CD4-positive, alpha-beta T cell treated with Interleukin-6 at 100 ng/mL for 8 hours (primary cell): ENCODE measurements around the gene PNPLA2.

Experiments used
- DNase-seq: peaks from one replicate; pipeline ENCODE4 v3.0.0-alpha.2; 2020; ENCODE audit warnings: mixed read lengths, low spot score

Gene PNPLA2

DNA sequence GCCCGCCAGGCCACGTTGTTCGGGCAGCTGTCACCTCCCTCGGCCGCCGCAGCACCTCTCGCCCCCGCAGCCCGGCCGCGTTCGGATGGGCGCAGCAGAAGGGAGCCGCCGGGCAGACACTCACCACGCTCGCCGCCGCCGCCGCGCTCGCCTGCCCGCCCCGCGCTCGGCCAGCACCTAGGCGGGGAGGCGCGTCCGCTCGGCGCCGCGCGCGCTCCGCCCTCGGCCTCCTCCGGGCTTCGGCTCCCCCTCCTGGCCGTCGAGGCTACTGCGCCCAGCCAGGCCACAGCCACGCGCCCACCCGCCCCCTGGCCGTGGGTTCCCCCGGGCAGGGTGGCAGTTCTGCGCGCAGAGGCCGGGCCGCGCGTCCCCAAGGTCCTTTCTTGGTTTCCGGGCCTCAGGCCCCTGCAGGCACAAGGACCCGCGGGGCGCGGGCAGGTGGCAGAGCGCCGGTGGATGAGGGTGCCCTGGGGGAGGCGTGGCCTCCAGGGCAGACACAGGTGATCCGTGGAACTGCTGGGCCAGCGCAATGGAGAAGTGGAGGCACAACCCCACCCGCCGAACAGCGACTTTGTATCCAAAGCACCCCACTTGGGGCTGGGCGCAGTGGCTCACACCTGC is 20.5 kb upstream of the PNPLA2 start, which contains the start of gene SLC25A22:
SLC25A22 (minus strand) TSS at position 189 of the 621 bp plus-strand sequence. CDS start 3,275 bp downstream, outside the sequence.
- DNase-seq, result peak; percentile 75

DNA sequence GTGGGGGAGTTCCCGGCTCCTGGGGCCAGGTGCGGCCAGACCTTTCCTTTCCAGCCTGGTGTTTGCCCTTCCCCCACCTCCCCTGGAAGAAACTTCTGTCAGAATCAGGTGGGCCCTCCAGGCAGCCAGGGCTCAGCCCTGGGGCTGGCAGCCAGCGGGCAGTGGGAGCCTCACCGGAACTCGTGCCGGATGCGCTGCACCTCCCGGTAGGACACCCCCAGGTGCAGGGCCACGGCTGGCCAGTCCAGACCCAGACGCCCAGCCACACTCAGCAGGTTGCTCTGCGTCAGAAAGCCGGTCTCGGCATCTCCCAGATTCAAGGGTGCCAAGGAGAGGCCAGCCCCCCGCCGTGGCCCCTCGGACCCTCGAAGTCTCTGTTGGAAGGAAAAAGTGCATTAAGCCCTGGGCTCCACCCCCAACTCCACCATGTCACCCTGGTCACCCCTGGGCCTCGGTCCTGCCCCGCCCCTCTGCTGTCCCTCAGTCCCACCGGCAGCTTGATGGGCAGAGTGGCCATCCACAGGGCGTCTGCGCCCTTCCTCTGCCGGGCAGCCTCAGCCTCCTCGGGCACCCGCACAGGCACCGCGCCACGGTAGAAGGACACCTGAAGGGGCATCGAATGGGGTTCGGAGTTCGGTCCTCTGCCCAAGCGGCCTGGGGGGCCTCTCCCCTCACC is 18.9 kb upstream of the PNPLA2 start:
- DNase-seq, result no peak

DNA sequence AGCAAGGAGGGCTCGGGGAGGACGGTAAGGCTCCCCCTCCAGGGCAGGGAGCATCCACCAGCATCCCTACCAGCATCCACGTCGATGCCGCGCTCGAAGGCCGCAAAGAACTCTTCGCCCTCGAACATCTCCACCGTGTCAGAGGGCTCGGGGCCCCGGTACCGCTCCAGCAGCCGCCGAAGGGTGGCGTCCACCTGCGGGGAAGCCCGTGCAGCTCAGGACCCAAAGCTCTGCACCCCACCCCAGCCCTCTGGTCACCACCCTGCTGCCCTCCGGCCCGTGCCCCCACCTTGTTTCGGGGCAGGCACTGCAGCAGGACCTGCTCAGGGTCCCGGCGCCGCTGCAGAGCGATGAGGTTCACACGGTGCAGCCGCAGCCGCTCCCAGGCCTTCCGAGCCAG is 18.2 kb upstream of the PNPLA2 start:
- no peak for DNase-seq

DNA sequence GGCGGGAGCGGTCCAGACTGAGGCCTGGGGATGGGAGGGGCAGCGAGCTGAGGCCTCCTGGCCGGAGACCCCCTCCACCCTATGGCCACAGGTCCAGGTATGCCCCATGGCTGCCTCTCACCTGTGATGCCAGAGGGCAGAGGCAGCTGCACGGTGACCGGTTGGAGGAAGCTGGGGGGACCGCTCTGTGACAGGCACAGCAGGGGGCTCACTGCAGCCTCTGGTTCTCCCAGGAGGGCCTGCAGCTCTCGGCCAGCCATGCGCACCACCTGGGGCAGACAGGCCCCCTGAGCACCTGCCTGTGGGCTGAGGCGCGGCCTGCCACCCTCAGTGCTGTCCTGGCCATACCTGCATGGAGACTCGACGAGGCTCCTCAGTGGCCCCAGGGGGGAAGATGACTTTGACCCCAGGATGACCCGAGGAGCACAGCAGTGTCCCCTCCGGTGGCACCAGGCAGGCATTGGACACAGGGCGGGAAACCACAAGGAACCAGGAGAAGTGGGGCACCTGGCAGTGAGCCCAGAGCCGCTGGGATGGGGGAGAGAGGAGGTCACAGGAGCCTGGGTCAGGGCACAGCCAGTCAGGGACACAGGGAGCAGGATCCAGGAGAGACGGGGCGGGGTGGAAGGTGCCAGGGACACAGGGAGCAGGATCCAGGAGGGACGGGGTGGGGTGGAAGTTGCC is 17.5 kb upstream of the PNPLA2 start:
- DNase-seq, result no peak

DNA sequence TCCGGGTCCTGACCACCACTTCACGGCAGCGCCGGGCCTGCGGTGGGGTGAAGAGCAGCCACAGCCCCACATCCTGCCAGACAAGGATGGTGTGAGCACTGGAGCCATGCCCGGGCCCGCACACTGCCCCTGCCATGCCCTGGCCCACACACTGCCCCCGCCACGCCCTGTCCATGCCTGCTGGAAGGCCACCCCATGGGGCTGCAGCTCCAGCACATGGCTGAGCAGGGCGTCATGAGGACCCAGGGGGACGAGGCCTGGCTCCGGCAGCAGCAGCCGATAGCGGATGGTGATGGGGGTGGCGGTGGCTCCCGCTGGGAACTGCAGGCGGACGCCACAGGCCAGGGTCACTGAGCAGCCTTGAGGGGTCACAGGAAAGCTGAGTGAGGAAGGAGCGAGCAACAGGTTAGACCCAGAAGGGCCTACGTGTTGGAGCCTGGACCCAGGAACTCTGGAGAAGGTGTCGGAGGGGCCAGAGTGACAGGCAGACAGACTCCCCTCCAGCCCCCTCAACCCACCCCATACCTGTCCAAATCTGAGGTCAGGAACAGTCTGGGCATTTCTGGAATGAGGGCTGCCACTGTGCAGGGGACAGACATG is 16.6 kb upstream of the PNPLA2 start:
- no peak for DNase-seq

DNA sequence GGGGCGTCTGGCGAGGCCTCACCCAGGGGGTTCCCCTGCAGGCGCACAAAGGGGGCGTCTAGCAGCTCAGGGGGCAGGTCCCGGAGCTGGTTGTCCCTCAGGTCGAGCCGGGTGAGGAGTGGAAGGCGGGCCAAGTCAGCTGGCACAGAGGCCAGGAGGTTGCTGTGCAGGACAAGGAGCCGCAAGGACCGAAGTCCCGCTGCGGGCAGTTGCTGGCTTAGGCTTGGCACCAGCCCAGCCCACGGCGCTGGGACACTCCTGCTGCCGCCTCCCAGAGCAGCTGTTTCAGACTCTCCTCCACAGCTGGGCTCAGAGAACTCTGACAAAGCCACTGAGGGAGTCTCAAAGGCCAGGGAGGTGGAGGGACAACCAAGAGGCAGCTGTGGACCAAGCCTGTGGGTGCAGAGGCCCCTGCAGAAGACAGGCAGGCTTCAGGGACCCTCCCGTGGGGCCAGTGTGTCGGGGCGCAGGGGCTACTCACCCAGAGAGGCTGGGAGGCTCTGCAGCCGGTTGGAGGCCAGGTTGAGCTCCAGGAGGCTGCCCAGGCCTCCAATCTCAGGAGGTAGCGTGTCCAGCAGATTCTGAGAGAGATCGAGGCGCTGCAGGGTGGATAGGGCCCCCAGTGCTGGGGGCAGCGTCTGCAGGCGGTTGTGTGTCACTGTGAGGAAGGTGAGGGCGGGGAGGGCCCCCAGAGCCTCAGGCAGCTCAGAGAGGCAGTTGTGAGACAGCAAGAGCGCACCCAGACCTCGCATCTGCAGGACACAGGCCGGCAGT is 15.8 kb upstream of the PNPLA2 start:
- DNase-seq, result no peak

DNA sequence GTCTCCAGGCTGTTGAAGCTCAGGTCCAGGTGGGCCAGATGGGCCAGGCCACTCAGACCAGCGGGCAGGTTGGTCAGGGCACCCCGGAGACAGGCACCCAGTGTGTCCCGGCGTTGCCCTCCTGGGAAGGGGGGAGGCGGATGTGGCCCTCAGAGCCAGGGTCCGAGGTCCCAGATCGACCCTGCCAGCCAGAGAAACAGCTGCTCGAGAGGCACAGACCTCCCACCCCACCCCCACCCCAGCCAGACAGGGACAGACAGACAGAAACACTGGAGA is 15.3 kb upstream of the PNPLA2 start:
- no peak for DNase-seq

DNA sequence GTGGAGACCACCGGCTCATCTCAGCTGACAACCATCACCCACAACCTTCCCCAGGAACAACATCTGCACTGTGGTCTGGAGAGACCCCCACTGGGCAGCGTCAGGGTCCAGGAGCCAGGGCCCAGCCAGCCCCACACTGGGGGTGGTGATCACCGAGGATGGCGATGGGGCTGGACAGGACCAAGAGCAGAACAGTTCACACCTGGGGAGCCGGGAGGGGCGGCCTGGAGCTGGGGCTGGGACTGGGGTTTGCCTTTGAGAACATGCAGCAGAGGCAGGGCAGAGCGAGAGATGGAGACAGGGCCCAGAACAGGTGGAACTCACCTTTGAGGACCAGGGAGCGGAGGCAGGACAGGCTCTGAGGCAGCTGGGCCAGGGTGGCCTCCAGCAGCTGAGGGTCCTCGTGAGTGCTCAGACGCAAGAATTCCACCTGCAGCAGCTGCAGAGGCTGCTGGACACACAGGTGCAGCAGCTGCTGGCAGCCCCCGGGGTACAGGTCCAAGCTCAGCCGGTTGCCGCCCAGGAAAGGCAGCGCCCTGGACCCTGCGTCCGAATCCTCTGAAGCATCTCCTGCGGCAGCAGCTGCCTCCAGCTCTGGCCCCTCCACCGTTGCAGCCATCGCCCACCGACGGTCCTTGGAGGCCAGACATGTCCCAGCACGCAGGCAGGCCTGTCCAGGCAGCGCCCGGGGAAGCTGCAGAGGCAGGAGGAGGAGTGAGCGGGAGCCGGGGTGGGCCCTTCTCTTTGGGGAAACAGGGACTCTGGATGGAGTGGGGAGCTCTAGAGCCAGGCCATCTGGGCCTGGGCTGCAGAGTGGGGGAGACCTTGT is 14.7 kb upstream of the PNPLA2 start:
- no peak for DNase-seq

DNA sequence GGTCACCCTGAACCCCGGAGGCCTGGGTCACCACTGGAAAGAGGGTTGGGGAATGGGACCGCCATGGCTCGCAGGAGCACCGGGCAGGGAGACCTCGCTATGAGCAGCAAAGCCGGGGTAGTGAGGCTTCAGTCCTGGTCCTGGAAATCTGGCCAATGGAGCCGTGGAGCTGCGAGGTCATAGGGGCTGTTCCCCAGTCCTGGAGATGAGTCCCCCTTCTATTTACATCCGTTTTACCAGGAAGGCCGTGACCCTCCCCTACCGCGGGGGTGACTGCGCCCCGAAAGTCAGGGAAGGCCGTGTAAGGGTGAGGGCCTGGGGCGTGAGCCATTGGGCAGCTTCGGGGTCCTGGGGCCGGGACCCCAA is 14.1 kb upstream of the PNPLA2 start:
- DNase-seq, result no peak

DNA sequence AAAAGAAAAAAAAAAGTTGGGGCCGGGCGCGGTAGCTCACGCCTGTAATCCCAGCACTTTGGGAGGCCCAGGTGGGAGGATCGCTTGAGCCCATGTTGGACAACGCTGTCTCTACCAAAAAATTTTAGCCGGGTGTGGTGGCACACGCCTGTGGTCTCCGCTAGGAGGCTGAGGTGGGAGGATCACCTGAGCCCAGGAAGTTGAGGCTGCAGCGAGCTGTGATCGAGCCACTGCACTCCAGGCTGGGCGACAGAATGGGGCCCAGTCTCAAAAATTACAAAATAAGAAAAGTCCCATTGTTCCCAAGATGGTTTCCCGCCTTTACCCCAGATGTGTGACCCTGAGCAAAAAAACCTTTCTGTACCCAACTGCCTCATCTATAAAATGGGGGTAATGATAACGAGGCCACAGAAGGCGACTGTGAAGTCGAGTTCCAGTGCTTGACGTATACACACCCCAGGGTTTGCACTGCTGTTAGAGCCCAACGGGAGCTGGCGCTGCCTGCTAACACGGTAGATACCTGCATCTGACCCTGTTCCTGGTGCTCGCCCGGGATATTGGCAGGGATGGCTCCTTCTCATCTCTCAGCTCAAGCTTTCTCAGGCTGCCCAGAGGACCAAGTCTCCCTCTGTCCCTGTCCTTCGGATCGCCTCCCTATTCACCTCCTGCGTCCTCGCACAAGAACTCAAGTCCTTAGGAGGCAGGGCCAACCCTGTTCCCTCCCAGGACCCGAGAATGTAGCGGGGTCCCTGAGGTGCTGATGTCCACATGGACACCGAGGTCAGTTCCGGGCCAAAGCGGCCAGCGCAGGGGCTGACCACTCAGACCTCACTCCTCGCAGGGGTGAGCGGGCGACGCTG is 10.1 kb upstream of the PNPLA2 start:
- peak; percentile 33 for DNase-seq

DNA sequence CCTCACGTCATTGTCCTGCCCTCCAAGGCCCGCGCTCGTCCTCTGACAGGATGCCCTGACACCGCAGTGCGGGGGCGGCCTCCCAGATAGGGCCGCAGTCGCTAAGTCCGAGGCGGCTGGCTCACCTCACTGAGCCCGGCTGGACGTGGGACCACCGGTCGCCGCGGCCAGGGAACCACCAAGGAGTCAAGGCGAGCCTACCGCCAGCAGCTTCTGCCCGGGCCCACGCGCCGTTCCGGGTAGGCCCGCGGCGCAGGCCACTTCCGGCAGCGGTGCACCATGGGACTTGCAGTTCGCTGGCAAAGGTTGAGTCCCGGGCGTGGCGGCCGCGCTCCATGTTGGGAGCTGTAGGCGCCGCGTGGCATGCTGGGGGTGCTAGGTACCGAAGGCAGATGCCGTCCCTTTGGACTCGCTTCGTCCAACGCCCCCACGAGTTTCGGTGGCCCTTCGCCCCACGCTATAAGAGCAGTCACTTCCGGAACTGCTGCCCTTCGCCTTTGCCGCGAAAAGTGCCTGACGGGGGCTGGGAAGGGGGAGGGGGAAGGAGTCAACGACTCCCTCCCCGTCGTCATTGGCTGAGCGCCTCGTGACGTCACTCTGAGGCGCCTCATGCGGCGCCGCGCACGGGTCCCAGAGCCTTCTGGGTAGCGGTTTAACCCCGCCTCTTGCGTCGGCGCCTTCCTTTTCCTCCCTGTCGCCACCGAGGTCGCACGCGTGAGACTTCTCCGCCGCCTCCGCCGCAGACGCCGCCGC is 9.3 kb upstream of the PNPLA2 start, which contains the start of gene RPLP2:
RPLP2 (plus strand) TSS at position 681 of the 753 bp plus-strand sequence. CDS start 268 bp downstream, outside the sequence.
- DNase-seq, result peak; percentile 96

DNA sequence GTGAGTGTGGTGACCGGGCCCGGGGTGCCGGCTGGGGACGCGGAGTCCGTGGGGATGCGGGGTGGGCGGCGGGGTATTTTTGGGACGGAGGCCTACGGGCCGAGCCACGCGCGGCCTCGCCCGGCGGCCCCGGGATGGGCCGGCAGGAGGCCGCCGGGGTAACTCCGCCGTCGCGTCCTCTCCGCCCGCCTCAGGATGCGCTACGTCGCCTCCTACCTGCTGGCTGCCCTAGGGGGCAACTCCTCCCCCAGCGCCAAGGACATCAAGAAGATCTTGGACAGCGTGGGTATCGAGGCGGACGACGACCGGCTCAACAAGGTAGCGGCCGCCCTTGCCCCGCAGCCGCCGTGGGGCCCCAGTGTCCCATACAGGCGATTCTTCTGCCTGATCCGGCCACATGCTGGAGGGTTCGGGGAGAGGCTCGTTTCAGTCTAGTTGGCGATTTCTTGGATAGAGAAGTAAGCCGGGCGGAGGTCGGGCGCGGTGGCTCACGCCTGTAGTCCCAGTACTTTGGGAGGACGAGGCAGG is 8.6 kb upstream of the PNPLA2 start:
- DNase-seq, result no peak

DNA sequence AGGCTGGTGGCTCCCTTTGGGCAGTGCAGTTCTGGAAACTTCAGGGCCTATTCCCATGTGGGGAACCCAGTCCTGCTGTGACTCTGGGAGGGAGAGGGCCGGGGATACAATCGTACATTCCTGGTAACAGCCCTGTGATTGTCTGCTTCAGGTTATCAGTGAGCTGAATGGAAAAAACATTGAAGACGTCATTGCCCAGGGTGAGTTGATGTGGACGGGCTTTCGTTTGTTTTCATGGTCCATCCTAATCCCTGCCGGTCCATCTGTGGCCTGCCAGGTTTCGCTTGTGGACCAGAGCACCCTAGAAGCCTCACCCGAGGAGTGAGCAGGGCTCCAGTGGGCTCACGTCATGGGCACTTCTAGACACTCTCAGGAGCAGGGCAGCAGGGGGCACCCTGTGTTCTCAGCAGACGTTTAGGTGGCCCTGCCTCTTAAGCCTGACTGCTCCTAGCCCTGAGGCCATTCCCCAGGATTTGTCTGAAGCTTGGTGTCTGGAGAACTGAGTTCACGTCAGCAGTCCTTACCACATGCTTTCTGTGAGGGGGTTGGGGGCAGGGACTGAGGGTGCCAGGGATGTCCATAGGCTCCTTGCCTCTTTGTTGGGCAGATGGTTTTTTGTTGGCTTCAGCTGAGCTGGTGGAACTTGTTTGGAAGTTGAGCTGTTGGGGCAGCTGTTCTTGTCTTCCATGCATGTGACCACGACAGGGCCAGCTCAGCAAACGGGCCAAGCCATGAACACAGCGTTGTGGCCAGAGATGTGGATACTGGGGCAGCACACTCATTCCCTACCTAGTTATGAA is 7.1 kb upstream of the PNPLA2 start:
- DNase-seq, result no peak

DNA sequence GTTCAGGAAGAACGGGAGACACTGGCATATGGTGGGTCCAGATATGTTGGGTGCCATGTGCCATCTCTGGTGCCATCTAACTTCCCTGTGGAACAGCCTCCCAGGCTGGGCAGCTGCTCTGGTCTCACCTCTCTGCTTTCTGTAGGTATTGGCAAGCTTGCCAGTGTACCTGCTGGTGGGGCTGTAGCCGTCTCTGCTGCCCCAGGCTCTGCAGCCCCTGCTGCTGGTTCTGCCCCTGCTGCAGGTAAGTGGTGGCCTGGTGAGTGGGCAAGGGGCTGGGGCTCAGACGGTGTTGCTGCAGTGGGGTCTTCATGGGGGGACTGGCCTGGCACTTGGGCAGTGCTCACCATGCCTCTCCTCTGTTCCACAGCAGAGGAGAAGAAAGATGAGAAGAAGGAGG is 6.3 kb upstream of the PNPLA2 start:
- DNase-seq, result no peak

DNA sequence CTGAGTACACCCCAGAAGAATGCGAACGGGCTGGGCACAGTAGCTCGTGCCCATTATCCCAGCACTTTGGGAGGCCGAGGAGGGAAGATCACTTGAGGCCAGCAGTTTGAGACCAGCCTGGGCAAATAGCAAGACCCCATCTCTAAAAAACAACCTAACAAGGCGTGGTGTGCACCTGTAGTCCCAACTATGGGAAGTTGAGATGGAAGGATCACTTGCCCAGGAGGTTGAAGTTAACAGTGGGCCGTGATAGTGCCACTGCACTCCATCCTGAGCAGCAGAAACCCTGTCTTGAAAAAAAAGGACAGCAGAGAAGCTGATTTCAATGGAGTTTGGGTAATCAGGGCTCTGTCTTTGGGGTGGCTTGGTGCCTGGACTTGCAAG is 5.7 kb upstream of the PNPLA2 start:
- DNase-seq, result no peak

DNA sequence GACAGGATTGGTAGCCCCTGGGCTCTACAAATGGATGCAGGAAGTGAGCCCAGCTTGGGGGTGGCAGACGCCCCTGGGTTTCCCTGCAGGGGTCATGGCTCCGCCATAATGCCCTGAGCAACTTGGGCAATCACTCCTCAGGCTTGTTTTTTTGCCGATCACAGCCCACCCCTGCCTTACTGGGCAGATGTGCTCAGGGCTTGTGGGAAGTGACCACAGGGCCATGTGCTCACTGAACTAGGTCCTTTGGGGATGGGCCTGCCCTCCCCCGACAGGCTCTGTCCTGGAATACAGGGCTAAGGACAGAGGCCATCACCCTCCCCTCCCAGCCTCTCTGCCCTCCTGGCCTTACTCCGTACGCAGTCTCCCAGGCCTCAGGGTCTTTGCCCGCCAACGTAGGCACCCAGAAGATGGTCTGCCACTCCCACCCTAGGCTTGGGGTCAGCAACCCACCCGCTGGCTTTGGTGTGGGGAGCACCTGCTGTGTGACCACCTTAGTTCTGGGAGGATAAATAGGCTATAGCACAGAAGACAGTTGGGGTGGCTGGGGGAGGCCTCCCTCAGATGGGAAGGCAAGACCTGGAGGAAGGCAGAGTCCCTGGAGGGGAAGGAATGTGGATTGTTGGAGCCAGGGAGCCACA is 5.1 kb upstream of the PNPLA2 start:
- DNase-seq, result no peak

DNA sequence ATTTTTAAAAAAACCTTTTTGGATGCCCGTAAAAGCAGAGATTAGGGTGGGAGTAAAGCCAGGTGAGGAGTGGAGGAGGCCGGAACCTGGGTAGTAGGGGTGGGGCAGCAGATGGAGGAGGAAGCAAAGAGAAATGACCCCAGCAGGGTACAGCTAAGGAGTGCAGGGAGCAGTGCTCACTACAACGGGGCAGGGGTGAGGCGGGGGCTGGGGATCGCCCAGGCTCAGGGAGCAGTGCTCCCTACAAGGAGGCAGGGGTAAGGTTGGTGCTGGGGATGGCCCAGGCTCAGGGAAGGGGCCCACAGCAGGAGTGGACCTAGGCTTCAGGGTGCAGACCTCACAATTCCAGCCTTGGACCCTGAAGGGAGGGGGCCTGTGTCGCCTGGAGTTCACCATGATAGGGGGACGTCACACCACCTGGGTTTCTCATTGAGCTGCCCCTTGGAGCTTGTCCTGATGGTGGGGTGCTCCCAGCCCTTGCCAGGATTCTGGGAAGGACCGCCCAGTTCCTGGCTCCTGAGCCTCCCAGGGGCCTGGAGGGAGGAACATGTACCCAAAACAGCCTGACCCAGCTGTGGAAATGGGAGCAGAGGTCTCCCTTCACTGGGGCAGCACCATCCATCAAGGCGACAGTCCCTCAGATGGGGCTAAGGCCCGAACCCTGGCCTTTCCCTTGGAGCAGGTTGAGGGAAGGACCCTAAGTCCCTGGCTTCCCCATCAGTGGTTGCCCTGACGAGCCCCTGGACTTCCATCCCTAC is 2.9 kb upstream of the PNPLA2 start:
- no peak for DNase-seq

DNA sequence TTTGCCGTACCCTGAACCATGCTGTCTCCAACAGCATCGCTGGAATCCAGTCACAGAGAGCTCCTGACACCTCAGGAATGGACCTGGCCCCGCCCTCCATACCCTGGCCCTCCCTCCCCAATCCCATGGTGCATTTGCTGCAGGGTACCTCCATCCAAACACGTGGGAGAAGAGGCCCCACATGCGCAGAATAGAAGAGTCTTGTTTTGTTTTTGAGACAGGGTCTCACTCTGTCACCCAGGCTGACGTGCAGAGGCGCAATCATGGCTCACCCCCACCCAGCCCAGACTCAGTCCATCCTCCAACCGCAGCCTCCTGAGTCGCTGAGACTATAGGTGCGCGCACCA is 2.3 kb upstream of the PNPLA2 start:
- DNase-seq, result no peak
